ENCODE results near the gene CFAP157.

CFAP157 gene

GRCh38 chr9:127693697-127694096 lies 13.1 kb upstream of the CFAP157 start:
- no peak for DNase-seq

- DNase-seq: no peak
These were observed 11.7 kb upstream of the CFAP157 start for GRCh38 chr9:127694890-127695720.

DNA sequence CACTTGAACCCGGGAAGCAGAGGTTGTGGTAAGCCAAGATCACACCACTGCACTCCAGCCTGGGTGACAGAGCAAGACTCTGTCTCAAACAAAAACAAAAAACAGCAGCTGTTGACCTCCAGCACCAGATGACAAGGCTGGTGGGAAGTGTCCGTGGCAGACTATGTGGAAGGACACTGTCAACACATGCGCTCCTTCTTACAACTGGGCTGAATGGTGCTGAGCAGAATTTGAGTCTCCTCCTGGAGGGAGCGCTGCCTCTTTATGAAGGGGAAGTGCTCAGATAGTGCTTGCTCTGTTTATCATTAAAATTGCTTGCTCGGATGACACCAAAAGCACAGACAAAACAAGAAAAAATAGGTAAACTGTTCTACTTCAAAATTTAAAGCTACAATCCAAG lies 9.2 kb upstream of the CFAP157 start:
- no peak for DNase-seq

DNA sequence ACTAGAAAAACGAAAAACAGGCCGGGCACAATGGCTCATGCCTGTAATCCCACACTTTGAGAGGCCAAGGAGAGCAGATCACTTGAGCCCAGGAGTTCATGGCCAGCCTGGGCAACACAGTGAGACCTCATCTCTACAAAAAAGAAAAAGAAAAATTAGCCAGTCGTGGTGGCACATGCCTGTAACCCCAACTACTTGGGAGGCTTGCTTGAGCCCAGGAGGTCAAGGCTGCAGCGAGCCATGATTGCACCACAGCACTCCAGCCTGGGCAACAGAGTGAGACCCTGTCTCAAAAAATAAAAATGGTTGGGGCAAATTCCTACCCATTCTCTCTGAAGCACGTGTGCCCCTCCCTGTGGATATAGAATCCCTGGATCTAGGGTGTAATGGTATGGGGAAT lies 8.4 kb upstream of the CFAP157 start:
- no peak for DNase-seq

- peak; percentile 42 for DNase-seq
These were observed 7.7 kb upstream of the CFAP157 start for GRCh38 chr9:127698985-127699670.

- DNase-seq: no peak
These were observed 6.6 kb upstream of the CFAP157 start for GRCh38 chr9:127700140-127700539.

- DNase-seq: no peak
These were observed 6.1 kb upstream of the CFAP157 start for GRCh38 chr9:127700594-127701255.

- DNase-seq: no peak
These were observed 3.4 kb upstream of the CFAP157 start for GRCh38 chr9:127703289-127703946.

DNA sequence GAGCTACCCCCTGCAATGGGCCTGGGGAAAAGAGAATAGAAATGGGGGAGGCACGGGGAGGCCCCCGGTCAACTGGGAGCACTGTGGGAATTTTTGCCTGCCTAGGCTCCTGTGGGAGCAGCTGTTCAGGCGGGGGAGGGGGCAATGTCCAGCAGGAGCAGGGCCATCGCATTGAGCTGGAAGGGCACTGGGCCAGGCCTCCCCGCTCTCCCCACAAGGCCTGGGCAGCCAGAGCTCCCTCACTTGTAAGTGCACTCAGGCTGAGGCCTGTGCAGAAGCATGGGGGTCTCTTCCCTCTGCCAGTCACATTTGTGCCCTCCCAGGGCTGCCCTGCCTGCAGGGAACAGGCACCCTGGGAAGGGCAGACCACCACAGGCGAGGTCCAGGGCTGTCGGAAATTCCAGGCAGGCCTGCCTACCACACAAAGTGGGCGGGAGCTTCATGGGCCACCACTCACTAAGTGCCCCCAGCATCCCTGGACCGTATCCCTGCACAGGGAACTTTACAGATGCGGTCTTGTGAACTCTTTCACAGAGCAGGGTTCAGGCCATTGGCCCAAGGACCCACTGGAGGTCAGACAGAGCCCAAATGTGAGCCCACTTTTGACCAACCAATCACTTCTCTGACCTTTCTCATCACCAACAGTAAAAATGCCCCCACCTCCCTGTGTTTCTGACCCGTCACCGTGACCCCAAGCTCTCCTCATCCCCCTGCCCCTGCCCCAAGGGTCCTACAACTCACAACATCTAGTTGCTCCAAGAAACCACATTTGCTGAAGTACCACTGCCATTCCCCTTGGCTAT lies 1.0 kb upstream of the CFAP157 start:
- no peak for DNase-seq

GRCh38 chr9:127707766-127708165 lies 978 bp downstream of the CFAP157 start:
- DNase-seq: no peak

GRCh38 chr9:127708952-127709587 lies 2.3 kb downstream of the CFAP157 start:
- no peak for DNase-seq

DNA sequence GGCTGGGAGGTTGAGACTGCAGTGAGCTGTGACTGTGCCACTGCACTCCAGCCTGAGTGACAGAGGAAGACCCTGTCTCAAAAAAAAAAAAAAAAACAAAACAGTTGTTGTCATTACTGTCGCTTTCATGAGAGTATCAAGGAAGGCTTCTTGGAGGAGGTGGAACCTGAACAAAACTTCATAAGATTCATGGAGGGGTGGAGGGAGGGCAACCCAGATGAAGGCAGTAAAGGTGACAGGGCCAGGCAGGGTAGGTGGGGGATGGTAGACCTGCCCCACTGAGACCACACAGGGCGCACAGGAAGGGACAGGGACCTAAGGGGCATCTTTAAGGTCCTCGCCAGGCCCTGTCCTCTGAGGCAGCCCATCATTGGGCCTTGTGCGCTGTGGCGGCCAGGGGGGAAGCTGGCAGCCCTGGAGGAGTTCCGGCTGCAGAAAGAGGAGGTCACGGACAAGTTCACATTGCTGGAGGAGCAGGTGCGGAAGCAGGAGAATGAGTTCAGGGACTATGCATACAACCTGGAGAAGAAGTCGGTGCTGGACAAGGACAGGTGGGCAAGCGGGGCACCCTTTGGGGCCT lies 3.5 kb downstream of the CFAP157 start:
- DNase-seq: no peak

DNA sequence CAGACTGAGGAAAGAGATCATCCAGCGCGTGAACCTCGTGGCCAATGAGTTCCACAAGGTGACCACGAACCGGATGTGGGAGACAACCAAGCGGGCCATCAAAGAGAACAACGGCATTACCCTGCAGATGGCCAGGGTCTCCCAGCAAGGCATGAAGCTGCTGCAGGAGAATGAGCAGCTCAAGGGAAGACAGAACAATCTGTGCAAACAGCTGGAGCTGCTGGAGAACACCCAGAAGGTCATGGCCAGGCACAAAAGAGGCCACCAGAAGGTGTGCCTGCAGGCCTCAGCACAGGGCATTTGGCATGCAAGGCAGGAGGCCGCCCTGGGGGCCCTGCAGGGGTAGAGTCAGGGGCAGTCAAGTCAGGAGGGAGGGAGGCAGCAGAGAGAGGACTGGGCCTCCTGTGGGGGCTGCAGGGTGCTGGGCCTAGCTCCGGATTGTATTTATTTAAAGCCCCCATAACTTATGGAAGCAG lies 4.5 kb downstream of the CFAP157 start:
- no peak for DNase-seq

GRCh38 chr9:127711831-127712274 lies 5.1 kb downstream of the CFAP157 start:
- peak; percentile 76 for DNase-seq

GRCh38 chr9:127712371-127712770 lies 5.6 kb downstream of the CFAP157 start:
- DNase-seq: no peak

DNA sequence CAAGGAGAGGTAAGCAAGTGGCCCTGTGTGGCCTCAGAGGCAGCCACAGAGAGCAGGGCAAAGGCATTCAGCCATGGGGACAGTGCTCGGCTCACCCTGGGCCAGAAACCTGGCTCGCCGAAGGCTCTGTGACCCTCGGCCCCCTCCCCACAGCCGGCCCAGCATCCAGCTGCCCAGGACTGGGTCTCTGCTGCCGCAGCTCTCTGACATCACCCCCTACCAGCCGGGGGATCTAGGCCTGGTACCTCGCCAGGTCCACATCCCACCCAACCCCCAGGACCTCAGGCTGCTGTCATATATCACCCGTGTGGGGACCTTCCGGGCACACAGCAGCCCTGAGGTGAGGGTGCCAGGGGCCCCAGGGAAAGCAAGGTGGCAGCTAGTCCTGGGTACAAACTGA lies 6.1 kb downstream of the CFAP157 start:
- no peak for DNase-seq

GRCh38 chr9:127714020-127714750 lies 7.4 kb downstream of the CFAP157 start:
- DNase-seq: no peak

- no peak for DNase-seq
These were observed 8.2 kb downstream of the CFAP157 start for GRCh38 chr9:127714951-127715469.

DNA sequence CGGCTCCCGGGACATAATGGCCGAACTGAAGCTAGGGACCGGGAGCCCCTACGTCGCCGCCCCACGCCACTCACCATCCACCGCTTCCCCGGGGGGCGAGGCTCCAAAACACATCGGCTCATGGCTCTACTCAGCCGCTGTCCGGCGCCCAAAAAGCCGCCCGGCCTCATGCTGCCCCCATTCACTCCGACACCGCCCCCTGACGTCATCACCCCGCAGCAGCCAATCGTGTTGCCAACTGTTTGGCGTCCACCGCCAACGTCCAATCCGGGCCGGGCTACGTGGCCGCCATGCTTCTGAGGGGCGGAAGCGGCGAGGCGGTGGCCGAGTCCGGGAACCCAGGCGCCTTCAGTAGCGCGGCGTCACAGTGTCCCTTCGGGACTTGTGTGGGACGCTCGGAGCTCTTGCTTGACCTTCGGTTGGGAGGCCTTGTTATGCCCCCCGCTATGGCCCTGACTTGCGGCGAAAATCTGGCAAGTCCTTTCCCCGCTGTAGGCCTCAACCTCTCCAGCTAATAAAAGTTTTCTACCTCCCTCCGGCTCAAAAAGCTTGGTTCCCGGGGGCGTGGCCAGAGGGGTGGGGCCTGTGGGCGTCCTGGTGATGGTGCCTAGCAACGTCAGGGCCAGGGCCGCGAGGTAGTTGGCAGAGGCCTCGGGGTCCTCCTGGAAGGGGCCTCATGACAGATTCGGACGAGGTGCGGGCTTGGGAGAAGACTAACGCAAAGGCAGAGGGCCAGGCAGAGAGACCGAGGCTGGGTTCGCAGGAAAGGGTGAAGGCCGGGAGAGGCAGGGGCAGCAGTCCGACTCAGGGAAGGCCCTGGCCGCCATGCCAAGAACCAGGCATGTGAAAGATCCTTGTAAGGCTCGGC lies 8.9 kb downstream of the CFAP157 start, which contains the start of the genes PTRH1 and TTC16:
PTRH1 (minus strand) TSS at position 194 of the 868 bp plus-strand sequence; CDS start at position 170, 24 bp downstream.
TTC16 (plus strand) TSS at position 610 of the 868 bp plus-strand sequence; CDS start at position 677, 67 bp downstream.
- peak; percentile 95 for DNase-seq
